Gastroesophageal sphincter (tissue), 3 donors: Measurements from ENCODE around the gene SPRYD3.

Experiments used
- CTCF ChIP-seq, 4 experiments: fragments of 200-600 bp in 2 of 4; fragments of 450-650 bp in 2 of 4; sonication (generic) in 1 of 4; IDR thresholded peaks; one replicate each; pipeline ENCODE4 v1.5.1; 2017 to 2019; ENCODE audit warnings: antibody characterized with exemption in 4 of 4, mild to moderate bottlenecking in 2 of 4, moderate library complexity in 2 of 4
- POLR2A ChIP-seq, 2 donors: fragments of 450-650 bp; IDR thresholded peaks; one replicate each; pipeline ENCODE4 v1.6.1; 2017; ENCODE audit warnings: antibody characterized with exemption in 2 of 2, mild to moderate bottlenecking in 2 of 2, moderate library complexity in 1 of 2
- POLR2AphosphoS5 ChIP-seq: sonication (generic); formaldehyde crosslinking; IDR thresholded peaks from one replicate; pipeline ENCODE4 v1.6.1; 2017; ENCODE audit warnings: antibody characterized with exemption

DNA sequence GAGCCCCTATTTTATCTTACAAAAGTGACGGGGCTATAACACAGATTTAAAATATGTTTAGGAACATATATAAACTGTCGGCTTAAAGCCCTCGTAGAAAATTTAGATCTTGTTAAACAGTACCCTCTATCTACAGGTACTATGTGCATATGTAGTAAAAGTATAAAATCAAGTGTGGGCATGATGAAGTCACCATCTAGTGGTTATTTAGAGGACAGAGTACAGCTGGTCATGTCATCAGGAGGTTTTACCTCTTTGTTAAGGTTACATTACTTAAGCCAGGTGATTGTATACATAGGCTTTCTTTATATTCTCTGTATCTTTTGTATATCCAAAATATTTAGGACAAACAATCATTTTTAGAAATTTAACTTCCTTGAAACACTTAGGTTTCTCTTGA, 47.6 kb downstream of the SPRYD3 start:
- TF ChIP-seq POLR2A (IDR thresholded peaks at IDR 0.05), result no peak
- TF ChIP-seq CTCF (IDR thresholded peaks at IDR 0.05), result no peak
- TF ChIP-seq POLR2AphosphoS5, result no peak
